Adrenal gland (tissue), 5 donors: Measurements from ENCODE around the gene ATG4B.

Experiments used
- POLR2A ChIP-seq, 2 donors: fragments of 450-650 bp; IDR thresholded peaks; one replicate each; pipeline ENCODE4 v1.6.1; 2017; ENCODE audit warnings: antibody characterized with exemption in 2 of 2, mild to moderate bottlenecking in 2 of 2, moderate library complexity in 1 of 2
- TF ChIP-seq, protein P1 (sequence below), 6 experiments: fragments of 450-650 bp in 4 of 6; fragments of 200-600 bp in 2 of 6; sonication (generic) in 1 of 6; IDR thresholded peaks; 1 replicate in 5 of 6; 2 replicates in 1 of 6; pipeline versions ENCODE4 v1.5.1 to v1.8.0; 2016 to 2021; ENCODE audit warnings: antibody characterized with exemption in 6 of 6, mild to moderate bottlenecking in 2 of 6, moderate library complexity in 1 of 6
- donor health status: DM: no; HTN: no; CAD: no.

DNA sequence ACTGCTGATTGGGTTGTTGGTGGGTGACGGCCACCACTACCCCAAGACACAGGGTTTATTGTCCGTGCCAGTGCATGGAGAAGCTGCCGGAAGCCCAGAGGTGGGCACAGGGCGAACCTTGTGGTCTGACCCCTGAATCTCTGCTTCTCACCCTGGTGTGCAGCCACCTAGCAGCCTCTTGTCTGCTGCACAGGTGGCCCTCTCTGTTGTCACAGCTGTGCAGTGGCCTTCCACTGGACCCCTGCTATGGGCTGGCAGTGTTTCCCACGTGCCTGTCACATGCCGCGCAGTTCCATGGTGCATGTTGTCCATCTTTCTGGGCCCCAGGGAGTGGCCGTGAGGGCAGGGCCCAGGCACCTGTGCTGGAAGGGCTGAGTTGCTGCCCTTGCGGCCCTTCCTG is 15.2 kb downstream of the ATG4B start:
- TF ChIP-seq, protein P1, sequence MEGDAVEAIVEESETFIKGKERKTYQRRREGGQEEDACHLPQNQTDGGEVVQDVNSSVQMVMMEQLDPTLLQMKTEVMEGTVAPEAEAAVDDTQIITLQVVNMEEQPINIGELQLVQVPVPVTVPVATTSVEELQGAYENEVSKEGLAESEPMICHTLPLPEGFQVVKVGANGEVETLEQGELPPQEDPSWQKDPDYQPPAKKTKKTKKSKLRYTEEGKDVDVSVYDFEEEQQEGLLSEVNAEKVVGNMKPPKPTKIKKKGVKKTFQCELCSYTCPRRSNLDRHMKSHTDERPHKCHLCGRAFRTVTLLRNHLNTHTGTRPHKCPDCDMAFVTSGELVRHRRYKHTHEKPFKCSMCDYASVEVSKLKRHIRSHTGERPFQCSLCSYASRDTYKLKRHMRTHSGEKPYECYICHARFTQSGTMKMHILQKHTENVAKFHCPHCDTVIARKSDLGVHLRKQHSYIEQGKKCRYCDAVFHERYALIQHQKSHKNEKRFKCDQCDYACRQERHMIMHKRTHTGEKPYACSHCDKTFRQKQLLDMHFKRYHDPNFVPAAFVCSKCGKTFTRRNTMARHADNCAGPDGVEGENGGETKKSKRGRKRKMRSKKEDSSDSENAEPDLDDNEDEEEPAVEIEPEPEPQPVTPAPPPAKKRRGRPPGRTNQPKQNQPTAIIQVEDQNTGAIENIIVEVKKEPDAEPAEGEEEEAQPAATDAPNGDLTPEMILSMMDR (IDR thresholded peaks at IDR 0.05) = no peak
- no peak for TF ChIP-seq POLR2A (IDR thresholded peaks at IDR 0.05)
